ENCODE results near the gene VTN. TPM values are rescaled to one million over a fixed set of nuclear protein-coding genes. Genes with fewer than 3 reads are reported as not detected.

VTN gene
- total RNA-seq, 1 donor from 2014 or later = 0.25 TPM

GRCh38 chr17:28324781-28325180 is 45.3 kb downstream of the VTN start:
- H3K27ac Mint-ChIP-seq (ENCODE audit: unreplicated experiment) = peak overlapping the region; percentile 94
- DNase-seq = no peak
- peak overlapping the region; percentile 83 for H3K4me3 Mint-ChIP-seq (ENCODE audit: unreplicated experiment)
- H3K9me3 Mint-ChIP-seq (ENCODE audit: unreplicated experiment) = peaks cover 3% of the 10 kb centered on the region
- no peak for TF ChIP-seq CTCF (IDR thresholded peaks at IDR 0.05; ENCODE audit: partially characterized antibody, unreplicated experiment)
- H3K36me3 Mint-ChIP-seq (ENCODE audit: unreplicated experiment) = no peaks in the 10 kb centered on the region
- H3K4me1 Mint-ChIP-seq (ENCODE audit: low read depth, unreplicated experiment) = peaks cover 40% of the 10 kb centered on the region
- peaks cover 5% of the 10 kb centered on the region for H3K27me3 Mint-ChIP-seq (ENCODE audit: unreplicated experiment)

- DNase-seq = no peak
- no peaks in the 10 kb centered on the region for H3K36me3 Mint-ChIP-seq (ENCODE audit: unreplicated experiment)
- H3K9me3 Mint-ChIP-seq (ENCODE audit: unreplicated experiment) = peaks cover 7% of the 10 kb centered on the region
- peaks cover 9% of the 10 kb centered on the region for H3K27me3 Mint-ChIP-seq (ENCODE audit: unreplicated experiment)
- H3K27ac Mint-ChIP-seq (ENCODE audit: unreplicated experiment) = peak overlapping the region; percentile 94
- peaks cover 40% of the 10 kb centered on the region for H3K4me1 Mint-ChIP-seq (ENCODE audit: low read depth, unreplicated experiment)
- peak overlapping the region; percentile 83 for H3K4me3 Mint-ChIP-seq (ENCODE audit: unreplicated experiment)
- no peak for TF ChIP-seq CTCF (IDR thresholded peaks at IDR 0.05; ENCODE audit: partially characterized antibody, unreplicated experiment)
Observed at GRCh38 chr17:28324267-28324745, 45.8 kb downstream of the VTN start.

- Mint-ChIP-seq H3K4me3 (ENCODE audit: unreplicated experiment) (peak overlapping the region; percentile 83), H3K9me3 (ENCODE audit: unreplicated experiment) (peaks cover 12% of the 10 kb centered on the region), H3K27me3 (ENCODE audit: unreplicated experiment) (peaks cover 20% of the 10 kb centered on the region), H3K36me3 (ENCODE audit: unreplicated experiment) (no peaks in the 10 kb centered on the region), H3K27ac (ENCODE audit: unreplicated experiment) (peak overlapping the region; percentile 96), H3K4me1 (ENCODE audit: low read depth, unreplicated experiment) (peaks cover 36% of the 10 kb centered on the region)
- no peak for TF ChIP-seq CTCF (IDR thresholded peaks at IDR 0.05; ENCODE audit: partially characterized antibody, unreplicated experiment)
- no peak for DNase-seq
Observed at GRCh38 chr17:28320215-28321061, 49.7 kb downstream of the VTN start.

- peak overlapping the region; percentile 96 for H3K27ac Mint-ChIP-seq (ENCODE audit: unreplicated experiment)
- H3K36me3 Mint-ChIP-seq (ENCODE audit: unreplicated experiment) = no peaks in the 10 kb centered on the region
- TF ChIP-seq CTCF (IDR thresholded peaks at IDR 0.05; ENCODE audit: partially characterized antibody, unreplicated experiment) = no peak
Observed at GRCh38 chr17:28319598-28319935, 50.5 kb downstream of the VTN start.

More at GRCh38 chr17:28319598-28319935, 50.5 kb downstream of the VTN start:
- no peak for DNase-seq
- Mint-ChIP-seq H3K4me3 (ENCODE audit: unreplicated experiment) (peak overlapping the region; percentile 83), H3K9me3 (ENCODE audit: unreplicated experiment) (peaks cover 10% of the 10 kb centered on the region), H3K4me1 (ENCODE audit: low read depth, unreplicated experiment) (peaks cover 27% of the 10 kb centered on the region), H3K27me3 (ENCODE audit: unreplicated experiment) (peaks cover 17% of the 10 kb centered on the region)
